GM19395 (cell line): ENCODE results near the gene CNDP2.
A peak's percentile ranks its signal among the peaks of the same experiment; 100 is the strongest.

ENCODE experiments used
- ATAC-seq: cut with Tn5 transposase; IDR thresholded peaks from one replicate; pipeline ENCODE4 v1.9.1; 2021; ENCODE audit warnings: mild to moderate bottlenecking, moderate library complexity; ENCODE audit not compliant: unreplicated experiment

The CNDP2 gene

GRCh38 chr18:74495581-74496507, at the start of gene CNDP2:
TSS of gene CNDP2 (plus strand) at chr18:74496363. CDS start at chr18:74499974, 3,611 bp downstream.
- peak; percentile 65 for ATAC-seq

DNA sequence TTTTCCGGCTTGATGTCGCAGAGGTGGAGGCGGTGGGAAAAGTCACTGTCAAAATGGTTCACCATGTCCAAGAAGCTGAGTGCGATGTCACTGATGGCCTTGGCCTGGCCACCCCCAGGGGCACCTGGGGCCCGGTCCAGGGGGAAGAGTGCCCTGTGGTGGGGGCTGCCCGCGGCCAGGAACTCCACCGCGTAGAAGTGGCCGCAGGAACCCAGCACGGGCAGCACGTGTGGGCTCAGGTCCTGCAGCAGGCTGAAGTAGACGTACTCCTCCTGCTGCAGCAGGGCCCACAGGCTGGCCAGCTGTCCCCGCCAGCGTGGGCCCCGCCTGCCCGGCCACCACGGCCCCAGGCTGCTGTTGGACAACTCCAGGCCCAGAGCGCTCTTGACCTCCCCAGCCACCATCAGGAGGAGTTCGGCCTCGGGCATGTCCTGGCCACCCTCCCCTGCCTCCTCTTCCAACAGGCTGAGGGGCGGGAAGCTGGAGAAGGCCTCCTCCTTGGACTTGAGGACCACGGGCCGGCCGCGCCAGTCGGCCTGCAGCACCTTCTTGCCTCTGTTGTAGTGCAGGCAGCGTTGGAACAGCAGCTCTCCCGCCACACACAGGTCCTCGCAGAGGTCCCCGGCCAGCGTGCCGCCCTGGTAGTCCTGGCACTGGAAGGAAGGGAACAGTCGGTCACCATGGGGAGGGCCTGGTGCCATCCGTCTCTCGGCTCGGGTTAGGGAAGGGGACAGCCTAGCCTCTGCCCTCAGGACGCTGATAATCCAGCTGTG, 49.3 kb upstream of the CNDP2 start:
- no peak for ATAC-seq

DNA sequence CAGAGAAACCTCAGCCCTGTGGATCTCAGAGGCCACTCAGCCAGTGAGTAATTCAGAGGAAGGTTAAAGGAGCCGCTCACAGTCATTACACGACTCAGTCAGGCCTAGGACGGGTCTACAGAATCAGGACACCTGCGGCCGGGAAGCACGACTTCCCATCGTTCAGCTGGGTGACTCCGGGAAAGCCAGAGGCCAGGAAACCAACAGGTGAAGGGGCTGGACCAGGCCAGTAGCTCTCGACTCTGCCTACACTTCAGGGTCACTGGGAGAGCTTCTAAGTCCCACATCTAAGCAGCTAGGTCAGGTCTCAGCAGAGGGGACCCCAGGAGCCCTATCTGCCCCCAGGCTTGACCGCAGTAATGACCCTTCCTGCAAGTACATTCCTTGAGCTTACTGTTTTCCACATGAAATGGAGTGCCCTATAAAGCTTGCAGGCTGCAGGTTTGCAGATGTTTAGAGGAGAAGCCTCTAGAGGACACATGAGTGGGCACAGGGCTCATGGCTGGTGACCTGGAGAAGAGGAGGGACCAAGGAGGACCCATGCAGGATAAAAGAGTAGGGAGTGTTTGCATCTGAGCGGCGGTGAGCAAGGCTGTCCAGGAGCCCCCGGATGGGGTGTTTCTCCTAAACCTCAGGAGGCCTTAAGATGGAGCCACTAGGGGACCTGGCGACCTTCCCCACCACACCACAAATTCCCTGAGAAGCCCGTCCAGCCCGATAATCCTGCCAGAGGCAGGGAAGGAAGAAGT, 48.6 kb upstream of the CNDP2 start:
- ATAC-seq = no peak

DNA sequence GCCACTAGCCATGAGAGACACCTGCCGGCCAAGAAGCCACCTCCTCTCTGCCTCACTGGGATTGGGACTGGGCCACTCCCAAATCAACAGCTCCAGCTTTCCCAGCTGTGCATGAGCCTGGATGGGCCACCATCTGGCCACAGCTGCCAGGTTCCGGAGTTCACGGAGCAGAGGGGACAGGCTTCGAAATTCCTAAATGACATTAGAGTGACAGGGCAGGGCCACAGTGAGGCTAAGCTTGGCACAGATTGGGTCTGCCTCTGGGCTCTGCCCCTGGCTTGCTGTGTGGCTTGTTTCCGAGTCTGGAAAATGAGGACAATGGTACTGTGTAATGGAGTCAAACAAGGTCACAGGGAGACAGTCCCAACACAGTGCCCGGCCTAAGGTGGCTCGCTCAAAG, 45.5 kb upstream of the CNDP2 start:
- ATAC-seq = no peak

DNA sequence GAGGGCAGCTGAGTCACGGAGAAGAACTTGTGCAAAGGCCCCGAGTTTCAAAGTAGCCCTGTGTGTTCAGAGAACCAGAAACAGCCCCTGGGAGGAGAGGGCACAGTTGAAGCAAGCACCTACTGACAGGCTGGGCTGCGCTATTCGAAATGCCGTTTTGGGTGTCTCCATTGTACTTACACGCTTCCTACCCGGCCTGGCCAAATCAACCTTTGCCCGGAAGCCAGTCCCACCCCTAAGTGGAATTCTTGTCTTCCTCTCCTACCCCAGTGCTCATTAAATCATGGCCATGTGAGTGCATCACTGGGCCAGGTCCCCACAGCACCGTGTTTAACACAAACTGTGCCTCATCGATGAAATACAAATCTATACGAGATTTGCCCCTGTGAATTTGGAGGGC, 45.0 kb upstream of the CNDP2 start:
- no peak for ATAC-seq

DNA sequence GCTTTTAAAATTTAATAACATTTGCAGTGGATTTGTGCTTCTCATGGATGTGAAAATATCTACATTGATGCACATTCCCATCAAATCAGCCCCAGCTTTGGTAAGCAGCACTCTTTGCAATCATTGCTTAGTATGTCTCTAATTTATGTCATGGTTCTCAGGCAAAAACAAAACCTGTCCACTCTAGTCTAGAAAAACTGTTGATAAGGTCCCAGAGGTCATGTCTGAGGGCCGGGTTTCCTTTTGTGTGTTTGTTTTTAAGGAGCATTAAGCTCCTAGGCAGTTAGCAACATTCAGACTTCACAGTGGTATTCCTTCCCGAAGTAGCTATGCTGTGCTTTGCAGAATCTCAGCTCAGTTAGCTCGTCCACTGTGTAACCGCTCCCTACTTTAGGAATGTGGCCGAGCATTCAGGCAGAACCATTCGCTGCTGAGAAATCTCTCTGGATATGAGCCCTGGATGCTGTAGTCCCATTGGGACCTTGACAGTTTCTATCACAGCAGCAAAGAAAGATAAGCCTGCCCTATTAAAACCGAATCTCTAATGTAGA, 43.1 kb upstream of the CNDP2 start:
- no peak for ATAC-seq

GRCh38 chr18:74453642-74454198, 42.4 kb upstream of the CNDP2 start:
- no peak for ATAC-seq

DNA sequence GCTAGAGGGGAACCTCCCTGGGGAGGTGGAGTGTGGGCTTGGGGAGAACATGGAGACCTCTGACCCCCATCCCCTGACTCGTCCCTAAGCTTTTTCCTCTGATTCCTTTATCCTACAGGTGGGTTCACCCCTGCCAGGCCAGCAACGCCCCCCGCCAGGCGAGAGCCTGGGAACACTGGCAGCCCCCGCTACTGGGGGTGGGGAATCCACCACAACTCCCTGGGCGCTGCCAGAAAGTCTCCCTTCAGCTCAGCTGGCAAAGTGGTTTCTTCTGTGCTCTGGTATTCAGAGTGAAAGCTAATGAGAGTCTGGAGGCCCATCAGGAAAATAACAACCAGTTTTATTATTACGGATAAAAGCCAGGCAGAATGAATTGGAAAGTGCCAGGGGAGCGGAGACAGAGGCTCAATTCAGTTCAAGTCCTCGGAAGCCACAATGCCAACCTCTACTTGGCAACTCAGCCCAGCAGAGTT, 41.8 kb upstream of the CNDP2 start:
- ATAC-seq = no peak

- ATAC-seq = no peak
These were observed 40.8 kb upstream of the CNDP2 start for GRCh38 chr18:74455386-74455785.

DNA sequence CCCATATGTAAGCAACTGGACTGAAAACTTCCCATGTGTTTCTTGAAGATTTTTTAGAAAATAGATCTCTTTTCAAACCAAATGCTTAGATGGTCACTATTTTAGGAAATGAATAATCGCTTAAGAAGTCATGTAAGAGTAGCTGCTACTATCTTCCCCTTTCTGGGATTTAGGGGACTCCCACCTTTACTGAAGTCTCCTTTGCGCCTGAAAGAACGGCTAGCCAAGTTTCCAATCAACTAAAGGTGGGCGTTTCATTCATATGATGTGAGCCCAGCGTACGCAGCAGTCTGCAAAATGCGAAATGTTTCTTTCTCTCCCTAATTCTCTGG, 40.2 kb upstream of the CNDP2 start:
- no peak for ATAC-seq

DNA sequence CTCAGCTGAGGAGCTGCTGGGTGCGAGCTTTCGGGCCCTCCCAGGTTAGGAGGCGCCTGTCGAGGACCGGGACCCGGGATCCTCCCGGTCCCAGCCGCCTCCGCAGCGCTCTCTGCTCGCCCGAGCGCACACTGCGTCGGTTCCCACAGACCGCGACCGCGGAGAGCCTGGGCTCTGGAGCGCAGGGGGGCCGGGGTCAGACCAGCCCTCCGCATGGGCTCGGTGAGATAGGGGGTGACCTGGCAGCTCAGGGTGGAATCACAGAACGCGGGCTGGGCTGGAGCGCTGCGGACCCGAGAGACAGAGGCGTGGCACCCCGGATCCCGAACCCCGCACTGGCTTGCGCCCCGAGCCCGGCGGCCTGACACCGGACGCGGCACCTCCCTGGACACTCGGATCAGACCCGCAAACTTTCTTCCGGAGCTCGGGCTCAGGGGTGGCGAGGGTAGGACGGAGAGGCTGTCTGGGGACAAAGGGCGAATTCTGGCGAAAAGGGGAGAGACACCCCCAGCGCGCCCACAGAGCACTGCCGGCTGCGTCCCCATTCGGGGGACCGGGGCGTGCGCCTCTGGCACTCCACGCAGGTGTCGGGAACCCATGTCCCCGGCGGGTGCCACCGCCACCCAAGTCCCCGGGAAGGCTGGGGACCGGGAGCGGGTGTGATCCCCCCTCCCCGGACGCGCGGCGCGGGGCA, 39.7 kb upstream of the CNDP2 start:
- ATAC-seq = no peak

DNA sequence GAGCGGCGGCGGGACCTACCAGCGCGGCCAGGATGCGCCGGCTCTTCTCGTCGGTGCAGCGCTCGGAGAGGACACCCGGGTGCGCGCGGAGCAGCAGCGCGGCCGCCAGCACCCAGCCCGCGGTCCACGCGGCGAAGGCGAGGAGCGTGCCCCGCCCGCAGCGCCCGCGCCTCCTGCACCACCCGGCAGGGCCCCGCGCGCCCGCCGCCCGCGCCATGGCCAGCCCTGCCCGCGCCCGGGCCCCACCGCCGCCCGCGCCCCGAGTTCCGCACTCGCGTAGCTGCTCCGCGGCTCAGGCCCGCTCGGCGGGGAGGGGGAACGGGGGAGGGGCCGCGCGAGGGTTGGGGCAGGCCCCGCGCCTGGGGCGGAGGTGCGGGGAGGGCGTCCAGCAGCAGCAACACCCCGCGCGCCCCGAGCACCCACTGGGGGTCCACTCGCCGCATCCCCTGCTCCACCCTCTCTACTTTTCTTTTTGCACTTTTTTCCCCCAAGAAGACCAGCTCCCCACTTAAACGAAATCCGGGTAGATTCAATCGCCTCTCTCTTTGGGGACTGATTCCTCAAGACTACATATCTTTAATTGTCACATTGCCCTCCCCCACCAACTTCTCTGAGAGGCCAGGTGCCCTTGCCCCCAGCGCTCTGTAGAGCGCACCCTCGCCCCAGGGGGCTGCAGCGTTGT, 39.0 kb upstream of the CNDP2 start, which contains the start of gene DIPK1C:
Gene DIPK1C, minus strand, starts transcription at position 266 of the 682 bp plus-strand sequence. Its CDS starts 49 bp downstream, at position 217.
- ATAC-seq = no peak

GRCh38 chr18:74457725-74458421, 38.3 kb upstream of the CNDP2 start:
- ATAC-seq = no peak

DNA sequence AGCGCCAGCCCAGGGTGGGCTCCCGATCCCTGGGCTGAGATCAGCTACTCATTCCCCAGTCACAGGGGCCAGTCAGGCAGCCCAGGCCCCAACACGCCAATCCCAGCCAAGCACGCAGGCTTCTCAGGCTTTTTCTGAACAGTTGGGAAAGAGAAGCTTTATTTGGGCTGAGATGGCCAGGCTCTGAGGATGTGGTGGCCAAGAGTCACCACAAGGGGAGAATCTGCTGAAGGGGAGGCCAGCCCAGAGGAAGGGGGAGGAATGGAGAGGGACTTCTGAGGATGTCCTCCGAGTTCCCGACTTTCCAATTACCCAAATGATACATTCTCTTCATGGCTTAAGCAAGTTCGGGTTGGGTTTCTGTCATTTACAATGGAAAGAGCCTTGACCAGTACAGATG, 36.3 kb upstream of the CNDP2 start:
- no peak for ATAC-seq

GRCh38 chr18:74460825-74461224, 35.3 kb upstream of the CNDP2 start:
- ATAC-seq = no peak

GRCh38 chr18:74463254-74463653, 32.9 kb upstream of the CNDP2 start:
- ATAC-seq = no peak

DNA sequence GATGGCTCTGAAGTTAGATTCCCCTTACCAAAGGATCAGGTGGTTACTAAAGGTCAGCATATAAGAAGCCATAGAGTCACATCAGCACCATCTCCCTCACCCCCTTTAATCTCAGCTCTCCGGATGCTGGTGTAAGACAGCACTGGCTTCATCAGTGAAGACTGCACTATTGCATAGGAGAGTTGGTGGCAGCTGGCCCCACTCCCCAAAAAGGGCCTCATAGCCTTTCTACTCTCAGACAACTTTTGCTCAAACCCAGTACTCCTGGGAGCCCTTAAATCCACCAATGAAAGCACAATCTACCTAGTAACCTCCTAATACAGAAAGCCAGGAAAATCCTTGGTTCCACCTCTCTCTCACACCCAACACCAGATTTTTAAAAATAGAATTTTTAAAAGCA, 32.2 kb upstream of the CNDP2 start:
- no peak for ATAC-seq

- ATAC-seq = no peak
These were observed 30.4 kb upstream of the CNDP2 start for GRCh38 chr18:74465775-74466174.

DNA sequence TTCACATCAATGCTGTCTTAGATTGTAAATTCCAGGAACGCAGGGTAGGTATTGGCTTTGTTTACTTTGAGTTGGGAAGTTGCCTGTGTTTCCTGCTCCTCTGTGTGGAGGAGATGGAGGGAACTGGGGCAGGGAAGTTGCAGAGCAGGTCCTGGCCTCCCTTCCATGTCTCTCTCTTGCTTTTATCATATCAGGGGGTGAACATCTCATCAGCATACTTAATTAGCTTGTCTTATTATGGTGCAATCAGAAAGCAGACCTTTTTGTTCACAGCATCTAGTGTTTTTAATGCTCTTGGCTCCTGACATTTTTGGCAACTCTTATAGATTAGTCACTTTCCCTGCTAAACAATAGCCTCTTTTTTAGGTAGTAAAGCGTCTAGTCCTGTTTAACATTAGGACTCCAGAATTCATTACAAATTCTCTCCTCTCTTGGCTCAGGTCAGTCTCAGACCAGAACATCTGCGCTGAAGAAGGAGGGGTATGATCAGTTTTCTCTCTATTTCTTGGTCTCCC, 27.6 kb upstream of the CNDP2 start:
- no peak for ATAC-seq
